ENCODE data around the gene CHST11.

CHST11 gene

DNA sequence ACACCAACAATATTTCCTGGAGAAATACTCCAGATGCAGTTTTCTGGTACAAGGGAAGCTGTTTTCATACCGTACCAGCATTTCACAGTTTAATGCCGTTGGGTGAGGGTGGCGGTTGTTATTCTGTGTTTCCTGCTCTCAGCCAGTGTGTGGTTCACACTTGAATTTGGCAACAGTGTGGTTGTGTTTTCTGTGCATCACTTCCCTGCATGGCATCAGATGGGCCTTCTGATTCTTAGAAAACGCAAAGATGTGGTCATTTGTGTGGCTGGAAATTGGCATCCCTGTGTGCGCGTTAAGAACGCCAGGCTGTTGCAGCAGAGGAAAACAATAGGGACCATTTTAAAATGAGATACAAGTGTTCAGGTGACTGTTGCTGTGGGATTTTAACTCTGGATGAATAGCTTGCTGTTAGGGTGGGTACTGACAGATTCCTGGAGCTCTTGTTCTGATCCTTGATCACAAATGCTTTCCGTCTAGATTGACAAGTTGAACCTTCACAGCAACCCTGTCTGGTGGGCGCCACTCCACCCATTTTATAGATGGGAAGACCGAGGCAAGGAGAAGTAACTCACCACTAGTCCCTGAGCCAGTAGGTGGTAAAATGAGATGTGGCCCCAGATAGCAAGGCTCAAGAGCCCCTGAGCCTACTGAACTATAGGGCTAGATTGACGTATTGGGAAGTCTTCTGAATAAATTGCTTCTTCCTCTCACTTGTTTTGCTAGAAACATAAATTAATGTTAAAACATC, 231.2 kb downstream of the CHST11 start:
- in situ Hi-C loops (cut with MboI; ENCODE audit: low sequenced_read_pairs), result no loop called here

DNA sequence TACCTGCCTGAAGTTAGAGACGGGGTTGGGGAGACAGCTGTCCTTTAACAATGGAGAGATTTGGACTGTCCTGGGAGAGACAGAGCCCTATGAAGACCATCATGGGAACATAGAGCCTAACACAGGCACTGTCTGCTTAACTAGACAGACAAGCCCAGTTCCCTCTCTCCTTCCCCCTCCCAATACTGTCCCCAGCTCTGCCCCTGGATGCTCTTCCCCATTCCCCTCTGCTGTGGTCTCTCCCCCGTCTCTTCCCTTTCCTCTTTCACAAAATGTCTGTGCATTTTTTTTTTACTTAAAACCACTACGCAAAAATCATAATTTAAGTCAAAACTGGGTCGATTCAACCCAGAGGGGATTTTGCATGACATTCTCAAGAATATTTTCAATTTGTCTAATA, 232.9 kb downstream of the CHST11 start:
- in situ Hi-C loops (cut with MboI; ENCODE audit: low sequenced_read_pairs), result no loop called here

DNA sequence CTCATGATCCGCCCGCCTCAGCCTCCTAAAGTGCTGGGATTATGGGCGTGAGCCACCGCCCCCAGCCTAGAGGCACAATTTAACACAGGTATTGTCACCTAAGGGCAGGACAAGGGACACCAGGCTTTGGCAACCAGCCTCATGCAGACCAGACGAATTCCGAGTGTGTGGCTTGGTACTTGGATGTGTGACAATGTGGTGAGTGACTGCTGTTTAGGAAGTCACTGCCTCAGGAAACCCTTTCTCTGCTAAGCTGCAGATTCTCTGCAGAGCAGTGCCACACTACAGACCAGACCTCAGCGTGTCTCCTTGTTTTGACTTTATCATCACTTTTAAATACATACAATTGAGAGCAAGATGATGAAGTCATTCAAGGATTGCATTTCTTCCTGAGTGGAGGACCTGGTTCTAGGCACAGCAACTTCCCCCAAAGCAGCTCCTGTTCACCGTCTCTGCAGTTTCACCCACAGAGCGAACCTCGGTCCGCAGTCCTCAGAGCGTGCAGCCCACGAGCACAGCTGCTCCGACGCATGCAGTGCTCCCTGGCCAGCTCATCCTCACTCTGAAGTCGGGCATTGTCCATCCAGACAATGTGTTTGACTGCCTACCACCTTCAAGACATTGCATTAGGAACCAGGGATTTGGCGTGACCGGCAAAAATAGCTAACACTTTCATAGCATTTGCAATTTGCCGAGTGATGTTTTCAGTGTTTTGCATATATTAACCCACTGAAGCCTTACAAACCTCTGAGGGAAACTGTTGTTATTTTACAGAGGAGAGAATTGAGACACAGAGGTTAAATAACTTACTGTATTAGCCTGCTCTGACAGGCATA, 235.2 kb downstream of the CHST11 start:
- in situ Hi-C loops (cut with MboI; ENCODE audit: low sequenced_read_pairs), result no loop called here

DNA sequence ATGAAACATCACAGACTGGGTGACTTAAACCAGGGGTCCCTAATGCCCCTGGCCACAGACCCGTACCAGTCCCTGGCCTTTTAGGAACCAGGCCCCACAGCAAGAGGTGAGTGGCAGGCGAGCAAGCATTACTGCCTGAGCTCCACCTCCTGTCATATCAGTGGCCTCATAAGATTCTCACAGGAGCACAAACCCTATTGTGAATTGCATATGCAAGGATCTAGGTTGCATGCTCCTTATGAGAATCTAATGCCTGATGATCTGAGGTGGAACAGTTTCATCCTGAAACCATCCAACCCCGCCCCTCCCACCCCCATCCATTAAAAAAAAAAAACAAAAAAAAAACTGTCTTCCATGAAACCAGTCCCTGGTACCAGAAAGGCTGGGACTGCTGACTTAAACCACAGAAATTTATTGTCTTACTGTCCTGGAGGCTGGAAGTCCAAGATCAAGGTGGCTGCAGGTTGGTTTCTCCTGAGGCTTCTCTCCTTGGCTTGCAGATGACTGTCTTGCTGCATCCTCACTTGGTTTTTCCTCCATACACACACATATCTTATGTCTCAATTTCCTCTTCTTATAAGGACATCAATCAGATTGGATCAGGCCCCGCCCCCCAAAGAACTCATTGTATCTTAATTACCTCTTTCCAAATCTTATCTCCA, 235.9 kb downstream of the CHST11 start:
- in situ Hi-C loops (cut with MboI; ENCODE audit: low sequenced_read_pairs), result no loop called here

DNA sequence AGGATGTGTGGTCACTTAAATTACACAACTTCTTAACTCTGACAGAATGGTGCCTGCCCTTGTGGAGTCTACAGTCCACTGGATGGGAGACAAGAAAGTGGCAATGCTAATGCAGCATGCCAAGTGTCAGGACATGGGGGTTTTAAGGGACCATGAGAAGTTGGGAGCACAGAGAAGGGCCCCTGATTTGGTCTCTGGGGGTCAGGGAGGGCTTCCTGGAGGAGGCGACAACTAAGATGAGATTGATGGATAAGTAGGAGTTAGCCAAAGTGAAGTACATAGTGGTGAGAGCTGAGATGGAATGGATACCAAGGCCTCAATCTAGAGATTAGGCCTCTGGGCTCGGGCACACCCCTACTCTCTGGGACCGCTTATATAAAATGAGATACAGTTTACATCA, 236.7 kb downstream of the CHST11 start:
- in situ Hi-C loops (cut with MboI; ENCODE audit: low sequenced_read_pairs), result no loop called here

DNA sequence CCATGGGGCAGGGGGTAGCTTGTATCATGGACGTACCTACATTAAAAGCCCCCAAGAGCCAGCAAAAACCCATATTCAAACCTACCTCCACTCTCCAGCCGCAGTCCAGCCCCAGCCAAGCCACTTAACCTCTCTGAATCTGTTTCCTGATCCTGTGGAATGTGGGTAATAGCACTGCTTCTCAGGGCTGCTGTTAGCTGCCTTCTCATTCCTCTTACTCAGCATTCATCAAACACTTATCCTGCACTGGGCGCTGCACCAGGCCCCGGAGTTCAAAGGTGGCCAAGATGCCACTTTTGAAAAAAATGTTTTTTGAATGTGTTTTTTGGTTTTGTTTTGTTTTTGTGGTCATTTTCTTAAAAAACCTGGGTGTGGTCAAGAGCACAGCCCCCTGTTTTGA, 237.4 kb downstream of the CHST11 start:
- in situ Hi-C loops (cut with MboI; ENCODE audit: low sequenced_read_pairs), result no loop called here

DNA sequence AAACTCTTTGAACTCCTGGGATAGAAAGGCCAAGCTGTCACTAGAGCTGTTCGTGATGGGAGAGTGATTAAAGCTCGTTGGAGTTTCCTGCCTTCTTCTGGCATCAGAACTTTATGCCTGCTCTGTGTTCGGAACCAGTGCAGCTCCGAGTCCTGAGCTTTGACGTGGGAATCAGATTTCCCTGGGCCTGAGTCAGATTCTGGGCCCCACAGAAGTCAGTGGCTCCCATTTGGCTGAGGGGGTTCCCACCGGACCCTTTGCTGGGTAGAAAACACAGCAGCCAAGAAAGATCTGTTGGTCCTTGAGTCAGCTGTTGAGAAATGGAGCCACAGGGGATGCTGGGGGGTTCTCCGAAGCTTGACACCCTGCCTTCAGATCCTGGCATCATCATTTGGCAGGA, 238.0 kb downstream of the CHST11 start:
- in situ Hi-C loops (cut with MboI; ENCODE audit: low sequenced_read_pairs), result no loop called here

DNA sequence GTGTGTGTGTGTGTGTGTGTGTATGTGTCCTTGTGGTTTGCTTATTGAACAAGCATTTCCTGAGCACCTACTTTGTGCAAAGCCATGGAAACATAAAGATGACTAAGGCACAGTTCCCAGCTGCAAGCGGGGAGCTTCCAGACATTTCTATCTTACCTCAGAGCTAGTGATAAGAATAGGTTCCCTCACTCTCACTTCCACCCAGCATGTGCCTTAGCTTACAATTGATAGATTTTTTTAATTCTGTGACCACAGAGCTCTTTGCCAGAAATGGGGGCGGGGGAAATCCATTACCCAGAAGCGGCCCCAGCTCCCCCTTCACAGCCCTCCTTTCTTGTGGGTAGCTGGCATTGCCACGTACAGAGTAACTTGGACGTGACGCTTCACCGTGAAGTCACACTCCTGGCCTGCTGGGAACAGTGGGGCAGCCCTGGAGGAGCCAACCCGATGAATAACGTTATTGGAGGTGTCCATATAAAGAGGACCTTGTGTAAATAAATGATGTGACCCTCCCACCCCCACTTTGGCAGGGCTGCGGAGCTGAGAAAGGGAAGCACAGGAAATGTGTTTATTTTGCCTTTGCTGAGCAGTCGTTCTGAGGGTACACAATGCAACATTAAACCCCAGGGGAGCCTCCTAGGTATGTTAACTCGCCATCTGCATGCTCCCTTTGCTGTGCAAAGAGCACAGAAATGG, 238.9 kb downstream of the CHST11 start:
- in situ Hi-C loops (cut with MboI; ENCODE audit: low sequenced_read_pairs), result no loop called here

DNA sequence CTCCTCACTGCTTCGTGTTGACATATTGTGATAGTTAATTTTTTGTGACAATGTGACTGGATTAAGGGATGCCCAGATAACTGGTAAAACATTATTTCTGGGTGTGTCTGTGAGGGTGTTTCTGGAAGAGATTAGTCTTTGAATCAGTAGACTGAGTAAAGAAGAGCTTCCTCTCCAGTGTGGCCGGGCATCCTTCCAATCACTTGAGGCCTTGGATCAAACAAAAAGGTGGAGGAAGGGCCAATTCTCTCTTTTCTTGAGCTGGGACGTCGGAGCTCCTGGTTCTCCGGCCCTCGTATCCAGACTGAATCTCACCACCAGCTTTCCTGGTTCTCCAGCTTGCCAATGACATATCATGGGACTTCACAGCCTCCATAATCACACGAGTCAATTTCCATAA, 240.4 kb downstream of the CHST11 start:
- in situ Hi-C loops (cut with MboI; ENCODE audit: low sequenced_read_pairs), result no loop called here

DNA sequence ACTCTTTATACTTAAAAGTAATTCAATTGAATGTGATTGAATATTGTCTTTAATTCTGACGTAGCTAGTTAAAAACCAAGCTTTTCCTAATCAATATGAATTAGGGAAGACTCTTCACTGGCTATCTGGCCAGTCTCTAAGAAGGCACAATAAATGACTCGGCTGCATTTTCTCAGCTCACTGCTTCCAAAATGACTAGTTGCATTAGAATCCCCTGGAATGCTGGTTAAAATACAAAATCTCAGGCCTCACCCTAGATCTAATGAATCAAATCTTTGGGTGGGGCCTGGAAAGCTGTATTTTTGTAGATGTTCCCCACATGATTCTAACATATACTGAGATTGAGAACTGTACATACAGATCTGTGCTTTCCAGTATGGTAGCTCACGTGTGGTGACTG, 242.1 kb downstream of the CHST11 start:
- in situ Hi-C loops (cut with MboI; ENCODE audit: low sequenced_read_pairs), result no loop called here

DNA sequence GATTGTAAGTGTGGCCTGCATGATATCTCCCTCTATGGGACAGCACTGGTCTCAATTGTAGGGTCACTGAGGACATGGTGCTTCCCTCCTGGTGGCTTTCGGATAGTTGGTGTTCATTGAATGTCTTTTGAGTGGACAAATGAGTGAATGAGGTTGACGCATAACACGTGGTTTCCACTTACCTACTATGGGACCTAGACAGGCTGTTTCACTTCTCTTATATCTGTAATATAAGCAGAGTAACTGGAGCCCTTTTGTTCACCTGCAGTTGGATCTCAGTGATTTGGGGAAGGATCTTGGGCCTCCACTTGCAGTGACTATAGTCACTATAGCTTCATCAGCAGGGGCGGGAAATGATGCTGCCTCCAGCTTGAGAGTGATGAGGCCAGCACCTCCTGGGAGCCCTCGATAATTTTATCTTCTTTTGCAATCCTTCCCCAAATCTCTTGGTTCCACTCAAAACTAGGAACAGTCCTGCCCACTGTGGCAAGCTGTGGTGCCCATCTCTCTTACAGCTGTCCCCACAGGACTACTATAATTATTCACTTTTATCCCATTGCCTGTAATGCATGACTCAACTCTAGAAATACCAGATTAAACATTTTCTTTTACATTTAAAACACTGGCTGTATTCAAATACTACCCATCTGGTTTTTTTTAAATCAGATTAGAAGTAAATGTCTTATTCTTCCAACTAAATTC, 242.9 kb downstream of the CHST11 start:
- in situ Hi-C loops (cut with MboI; ENCODE audit: low sequenced_read_pairs), result no loop called here

DNA sequence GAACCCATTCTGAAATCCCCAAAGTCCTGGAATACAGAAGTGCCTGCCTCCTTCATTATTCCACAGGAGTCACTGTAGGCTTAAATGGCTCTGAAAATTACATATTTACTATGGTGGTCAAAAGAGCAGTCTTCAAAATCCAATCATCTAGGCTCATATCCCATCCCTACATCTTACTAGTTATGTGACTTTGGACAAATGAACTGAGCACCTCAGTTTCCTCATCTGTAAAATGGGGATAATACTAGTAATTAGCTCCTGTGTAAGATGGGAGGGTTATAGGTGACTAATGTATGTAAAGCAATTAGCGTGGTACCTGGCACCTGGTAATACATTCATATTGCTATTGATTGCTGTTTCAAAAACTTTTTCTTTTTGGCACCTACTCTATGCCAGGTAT, 243.6 kb downstream of the CHST11 start:
- in situ Hi-C loops (cut with MboI; ENCODE audit: low sequenced_read_pairs), result no loop called here

DNA sequence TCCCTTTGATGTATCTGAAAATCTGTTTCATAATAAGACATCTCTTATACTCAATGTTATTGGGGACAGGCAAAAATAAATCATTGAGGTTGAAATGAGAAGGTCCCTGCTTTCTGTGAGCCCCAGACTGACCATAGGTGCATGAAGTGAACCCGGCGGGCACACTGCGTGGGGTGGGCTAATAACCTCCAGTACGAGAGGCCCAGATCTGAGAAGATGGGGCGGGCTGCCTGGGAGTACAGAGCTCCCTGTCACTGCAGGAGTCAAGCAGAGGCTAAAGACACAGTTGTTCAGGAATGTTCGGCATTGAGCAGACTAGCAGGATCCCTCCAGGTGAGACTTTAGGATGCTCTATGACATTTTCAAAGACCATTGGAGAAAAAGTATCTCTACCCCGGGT, 244.6 kb downstream of the CHST11 start:
- in situ Hi-C loops (cut with MboI; ENCODE audit: low sequenced_read_pairs), result no loop called here

DNA sequence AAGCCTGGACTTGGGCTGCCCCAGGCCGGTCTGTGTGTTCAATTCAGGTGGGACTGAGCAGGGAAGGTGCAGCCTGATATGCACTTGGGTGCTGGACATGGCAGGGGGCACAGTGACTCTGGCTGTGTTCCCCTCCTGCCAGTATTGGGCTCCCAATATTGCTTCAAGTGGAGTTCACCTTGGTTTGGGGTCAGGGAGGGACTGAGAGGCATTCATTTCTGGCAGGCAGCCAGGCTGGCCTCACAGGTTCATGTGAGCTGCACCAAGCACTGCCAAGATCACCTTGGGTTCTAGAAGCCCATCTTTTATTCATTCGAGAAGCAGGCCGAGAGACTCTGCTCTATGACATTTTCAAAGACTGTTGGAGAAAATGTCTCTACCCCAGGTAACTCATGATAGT, 245.0 kb downstream of the CHST11 start:
- in situ Hi-C loops (cut with MboI; ENCODE audit: low sequenced_read_pairs), result no loop called here

DNA sequence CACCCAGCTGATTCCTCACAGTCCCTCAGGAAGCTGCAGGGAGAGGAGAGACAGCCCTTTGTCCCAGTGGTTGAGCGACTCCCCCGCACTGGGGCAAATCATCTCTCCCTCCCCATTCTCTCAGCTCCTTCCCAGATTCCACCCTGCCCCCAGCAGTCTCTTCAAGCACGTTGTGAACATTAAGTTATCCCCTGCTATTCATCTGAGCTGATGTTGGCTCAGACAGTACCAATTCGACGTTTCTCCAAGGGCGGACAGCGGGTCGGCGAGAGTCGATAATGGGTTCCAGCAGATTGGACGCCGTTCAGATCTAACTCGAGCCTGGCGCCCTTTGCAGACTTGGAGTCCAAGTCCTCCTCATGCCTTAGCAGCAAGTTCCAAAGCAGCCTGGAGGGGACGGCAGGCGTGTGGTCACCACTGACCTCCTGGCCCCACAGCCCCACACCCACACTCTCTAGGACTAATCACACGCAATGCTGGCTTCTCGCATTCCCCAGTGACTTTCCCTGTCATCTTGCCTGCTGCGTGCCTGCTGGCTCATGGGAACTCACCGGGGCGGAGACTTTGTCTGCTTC, 245.9 kb downstream of the CHST11 start:
- in situ Hi-C loops (cut with MboI; ENCODE audit: low sequenced_read_pairs), result no loop called here

DNA sequence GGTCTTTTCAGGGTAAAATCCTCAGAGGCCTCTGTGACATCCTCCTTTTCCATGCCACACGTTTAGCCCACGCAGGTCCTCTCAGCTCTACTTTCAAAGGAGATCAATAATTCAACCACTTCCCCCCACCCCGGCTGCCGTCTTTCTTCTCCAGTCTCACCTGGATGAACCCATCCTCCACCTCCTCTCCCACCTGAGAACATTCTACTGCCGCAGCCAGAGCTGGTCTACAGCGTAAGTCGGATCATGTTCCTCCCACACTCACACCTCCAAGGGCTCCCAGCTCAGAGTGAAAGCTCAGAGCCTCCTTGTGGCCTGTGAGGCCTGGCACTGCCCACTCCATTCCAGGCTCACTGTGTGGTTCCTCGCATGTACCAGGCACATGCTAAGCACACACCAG, 246.6 kb downstream of the CHST11 start:
- in situ Hi-C loops (cut with MboI; ENCODE audit: low sequenced_read_pairs), result no loop called here

DNA sequence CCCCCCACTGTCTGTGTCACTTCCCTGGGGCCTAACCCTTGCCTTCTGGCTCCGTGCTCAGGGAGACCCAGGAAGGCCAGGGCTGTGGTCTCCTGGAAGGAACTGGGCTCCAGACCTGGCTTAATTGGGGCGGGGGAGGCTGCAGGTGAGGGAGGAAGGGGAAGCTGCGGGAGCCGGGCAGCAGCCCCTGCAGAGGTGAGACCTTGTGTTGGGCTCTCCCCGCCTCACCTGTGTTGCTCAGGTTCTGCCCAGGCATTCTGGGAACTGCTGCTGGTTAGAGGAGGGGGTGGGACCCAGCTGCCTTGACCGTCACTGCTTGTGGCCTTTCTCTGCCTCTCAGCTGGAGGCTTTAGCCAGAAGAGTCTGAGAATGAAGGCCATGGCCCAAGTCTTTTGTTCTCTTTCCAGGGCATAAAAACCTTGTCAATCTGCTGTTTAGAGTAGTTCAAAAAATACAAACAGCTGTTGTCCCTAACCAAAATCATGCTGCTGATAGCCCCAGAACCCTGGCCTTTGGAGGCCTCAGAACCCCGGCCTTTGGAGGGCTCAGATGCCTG, 247.6 kb downstream of the CHST11 start:
- in situ Hi-C loops (cut with MboI; ENCODE audit: low sequenced_read_pairs), result no loop called here

DNA sequence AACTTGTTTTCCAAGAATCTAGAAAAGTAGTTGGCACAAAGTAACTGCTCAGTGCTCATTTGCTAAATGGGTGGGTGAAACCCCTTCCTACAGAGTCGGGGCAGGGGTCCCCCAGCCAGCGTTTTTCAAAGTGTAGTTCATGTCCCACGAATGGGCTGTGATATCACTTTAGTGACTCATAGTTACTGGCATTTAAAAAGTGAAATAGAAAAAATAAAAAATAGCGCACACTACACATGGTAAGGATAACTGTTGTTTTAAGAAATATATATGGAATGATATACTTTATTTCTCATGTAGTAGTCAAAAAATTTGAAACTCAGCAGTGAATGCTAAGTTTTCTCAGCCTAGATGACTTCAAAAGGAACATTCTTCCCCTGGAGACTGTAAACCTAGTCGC, 250.4 kb downstream of the CHST11 start:
- in situ Hi-C loops (cut with MboI; ENCODE audit: low sequenced_read_pairs), result no loop called here

DNA sequence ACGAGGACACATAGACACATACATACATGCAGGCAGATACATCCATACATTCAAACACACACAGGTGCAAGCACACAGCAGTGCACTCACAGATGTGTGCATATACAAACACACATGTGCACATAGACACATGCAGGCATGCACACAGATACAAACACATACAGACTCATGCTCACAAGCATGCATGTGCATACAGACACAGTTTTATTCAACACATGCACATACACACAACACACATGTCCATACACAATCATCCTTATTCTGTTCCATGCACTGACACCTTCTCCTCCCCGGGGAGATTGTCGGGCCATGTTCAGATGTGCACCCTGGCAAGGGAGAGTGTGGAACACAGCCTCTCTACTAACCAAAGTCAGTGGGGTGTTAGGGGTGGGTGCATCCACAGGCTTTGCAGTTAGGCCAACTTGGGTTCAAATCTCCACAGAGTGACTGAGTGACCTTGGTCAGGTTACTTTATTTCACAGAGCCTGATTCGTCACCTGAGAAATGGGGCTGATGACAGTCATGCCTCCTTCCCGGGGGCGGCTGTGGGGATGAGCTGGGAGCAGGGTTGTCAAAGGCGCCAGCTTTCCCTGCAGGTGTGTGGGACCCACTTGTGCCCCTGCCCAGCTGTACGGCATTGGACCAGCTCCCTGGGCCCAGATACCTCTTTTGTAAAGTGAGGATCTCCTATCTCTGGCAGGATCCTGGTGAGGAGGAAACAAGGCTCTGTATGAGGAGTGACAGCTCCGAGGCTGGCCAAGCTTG, 251.2 kb downstream of the CHST11 start:
- in situ Hi-C loops (cut with MboI; ENCODE audit: low sequenced_read_pairs), result no loop called here

Measured in hTERT RPE-1 (cell line).